ENCODE data around the gene STUM. TPM values are rescaled to one million over a fixed set of nuclear protein-coding genes. Genes with fewer than 3 reads are reported as not detected.

The STUM gene
- total RNA-seq, 1 donor from 2014 or later = 6.4 TPM

- H3K4me3 ChIP-seq = no peak overlapping the region
- H3K36me3 ChIP-seq = peaks cover 0 to 4% of the 10 kb centered on the region in 2 donors
- H3K27ac ChIP-seq = no peak overlapping the region
- no peaks in the 10 kb centered on the region for H3K27me3 ChIP-seq
- TF ChIP-seq CTCF (IDR thresholded peaks at IDR 0.05) (no peak), POLR2AphosphoS5 (IDR thresholded peaks at IDR 0.05; ENCODE audit: insufficient read depth in 1 of 2, low read depth in 1 of 2) (no peak), POLR2A (IDR thresholded peaks at IDR 0.05) (no peak)
- DNase-seq (ENCODE audit: extremely low spot score in 2 of 2) = no peak
- peaks cover 48% of the 10 kb centered on the region for H3K4me1 ChIP-seq
- intact Hi-C loops (cut with DNase I) = loop anchor here (10.0 kb wide), 1 partner anchor 104 kb away; the partner anchor contains the start of gene ITPKB
- no peaks in the 10 kb centered on the region for H3K9me3 ChIP-seq
These were observed 82.0 kb downstream of the STUM start for GRCh38 chr1:226630592-226630991.

- peak overlapping the region; percentile 5 for H3K27ac ChIP-seq
- DNase-seq (ENCODE audit: extremely low spot score in 2 of 2) = no peak
- no peaks in the 10 kb centered on the region for H3K9me3 ChIP-seq
- peaks cover 0 to 8% of the 10 kb centered on the region in 2 donors for H3K36me3 ChIP-seq
- peaks cover 50% of the 10 kb centered on the region for H3K4me1 ChIP-seq
- TF ChIP-seq CTCF (IDR thresholded peaks at IDR 0.05) (no peak), POLR2A (IDR thresholded peaks at IDR 0.05) (no peak), POLR2AphosphoS5 (IDR thresholded peaks at IDR 0.05; ENCODE audit: insufficient read depth in 1 of 2, low read depth in 1 of 2) (no peak)
- no peak overlapping the region for H3K4me3 ChIP-seq
- intact Hi-C loops (cut with DNase I) = loop anchor here (10.0 kb wide), 1 partner anchor 103 kb away; the partner anchor contains the start of gene ITPKB
- no peaks in the 10 kb centered on the region for H3K27me3 ChIP-seq
These were observed 82.9 kb downstream of the STUM start for GRCh38 chr1:226631229-226632000.

- TF ChIP-seq POLR2AphosphoS5 (IDR thresholded peaks at IDR 0.05; ENCODE audit: insufficient read depth in 1 of 2, low read depth in 1 of 2) = peak in 1 of 2 donors; percentile 41
- TF ChIP-seq CTCF (IDR thresholded peaks at IDR 0.05) = no peak
- Histone ChIP-seq H3K27ac (peak overlapping the region; percentile 60), H3K9me3 (no peaks in the 10 kb centered on the region), H3K4me3 (no peak overlapping the region), H3K36me3 (peaks cover 0 to 17% of the 10 kb centered on the region in 2 donors), H3K27me3 (no peaks in the 10 kb centered on the region), H3K4me1 (peaks cover 47% of the 10 kb centered on the region)
- intact Hi-C loops (cut with DNase I) = loop anchor here (10.0 kb wide), 1 partner anchor 102 kb away; the partner anchor contains the start of gene ITPKB
- no peak for DNase-seq (ENCODE audit: extremely low spot score in 2 of 2)
These were observed 83.8 kb downstream of the STUM start for GRCh38 chr1:226632169-226632879.

- Histone ChIP-seq H3K27me3 (no peaks in the 10 kb centered on the region), H3K4me1 (peaks cover 53% of the 10 kb centered on the region), H3K36me3 (peaks cover 0 to 23% of the 10 kb centered on the region in 2 donors), H3K27ac (peak overlapping the region; percentile 60), H3K4me3 (no peak overlapping the region), H3K9me3 (no peaks in the 10 kb centered on the region)
- no peak for TF ChIP-seq CTCF (IDR thresholded peaks at IDR 0.05)
- no peak for TF ChIP-seq POLR2AphosphoS5 (IDR thresholded peaks at IDR 0.05; ENCODE audit: insufficient read depth in 1 of 2, low read depth in 1 of 2)
- no peak for TF ChIP-seq POLR2A (IDR thresholded peaks at IDR 0.05)
- no peak for DNase-seq (ENCODE audit: extremely low spot score in 2 of 2)
- intact Hi-C loops (cut with DNase I) = loop anchor here (10.0 kb wide), 1 partner anchor 102 kb away; the partner anchor contains the start of gene ITPKB
These were observed 84.4 kb downstream of the STUM start for GRCh38 chr1:226632922-226633351.
